ENCODE measurements around the gene RBMX2. TPM values are rescaled to one million over a fixed set of nuclear protein-coding genes. Genes with fewer than 3 reads are reported as not detected.
"Not testable (repeated sequence)": the region's sequence is repeated elsewhere in the genome, so short reads cannot be mapped to it uniquely, and the experiment has no call there.

RBMX2 gene
- 10 to 100 TPM; 23.0 to 28.0 TPM for total RNA-seq
- polyA plus RNA-seq, result 10 to 100 TPM; 14.6 to 29.2 TPM

GRCh38 chrX:130401415-130402207 lies at the start of gene RBMX2:
Gene RBMX2 (plus strand): TSS chrX:130401987. CDS start chrX:130402033, 46 bp downstream.
- Histone ChIP-seq H3K4me1 (ENCODE audit: insufficient read depth, low read length) (peaks cover 16% of the 10 kb centered on the region), H3K27ac (ENCODE audit: low read depth, low read length) (peak within 1 kb of the TSS; percentile 71), H3K36me3 (ENCODE audit: insufficient read depth, low read length) (no peaks in the 10 kb centered on the region), H3K4me3 (ENCODE audit: low read length in 2 of 2) (peak within 1 kb of the TSS; percentile 64 to 99), H3K27me3 (ENCODE audit: insufficient read depth, low read length) (no peaks in the 10 kb centered on the region), H3K9me3 (ENCODE audit: control insufficient read depth in 1 of 2, low read length in 2 of 2) (no peaks in the 10 kb centered on the region)
- DNase-seq, result peak; percentile 67 to 77 (median 74)
- ChIA-PET CTCF (ENCODE audit: partially characterized antibody) (interaction anchor here (1.0 kb wide), 1 partner anchor 23 kb away, joined by 3 read pairs; no protein-coding TSS in a partner anchor), POLR2A (ENCODE audit: partially characterized antibody) (interaction anchor here (2.6 kb wide), 1 partner anchor 62 kb away, joined by 10 read pairs; the partner anchor contains the start of gene SLC25A14)
- Mint-ChIP-seq H3K4me1 (peaks cover 7 to 33% (median 18%) of the 10 kb centered on the region in 4 donors), H3K27me3 (peaks cover 7 to 10% of the 10 kb centered on the region in 2 donors), H3K4me3 (peak within 1 kb of the TSS; percentile 81 to 95 (median 86)), H3K36me3 (peaks cover 0 to 16% of the 10 kb centered on the region in 2 donors), H3K9me3 (peaks cover 0 to 4% (median 0%) of the 10 kb centered on the region in 8 donors), H3K27ac (peak within 1 kb of the TSS; percentile 81 to 96 (median 94))
- intact Hi-C loops (cut with micrococcal nuclease), result loop anchor here (1.0 to 5.0 kb wide), 2 partner anchors 62 to 501 kb away; partner anchors contain the start of genes ENOX2 and SLC25A14

- intact Hi-C loops (cut with micrococcal nuclease); H3K27me3 ChIP-seq (ENCODE audit: insufficient read depth, low read length); CTCF ChIA-PET (ENCODE audit: partially characterized antibody); H3K4me3 ChIP-seq (ENCODE audit: low read length in 2 of 2); H3K9me3 Mint-ChIP-seq; DNase-seq; POLR2A ChIA-PET (ENCODE audit: partially characterized antibody); H3K27me3 Mint-ChIP-seq; H3K9me3 ChIP-seq (ENCODE audit: control insufficient read depth in 1 of 2, low read length in 2 of 2); H3K27ac Mint-ChIP-seq; H3K4me1 Mint-ChIP-seq; H3K4me1 ChIP-seq (ENCODE audit: insufficient read depth, low read length); H3K36me3 ChIP-seq (ENCODE audit: insufficient read depth, low read length); H3K4me3 Mint-ChIP-seq; H3K27ac ChIP-seq (ENCODE audit: low read depth, low read length): not testable (repeated sequence)
- H3K36me3 Mint-ChIP-seq, result peaks cover 20 to 24% of the 10 kb centered on the region in 2 donors
Observed at GRCh38 chrX:130352050-130352449, 49.7 kb upstream of the RBMX2 start.

- Histone ChIP-seq H3K9me3 (ENCODE audit: control insufficient read depth in 1 of 2, low read length in 2 of 2) (no peaks in the 10 kb centered on the region), H3K4me1 (ENCODE audit: insufficient read depth, low read length) (no peaks in the 10 kb centered on the region), H3K27me3 (ENCODE audit: insufficient read depth, low read length) (no peaks in the 10 kb centered on the region), H3K36me3 (ENCODE audit: insufficient read depth, low read length) (no peaks in the 10 kb centered on the region), H3K4me3 (ENCODE audit: low read length in 2 of 2) (no peak overlapping the region), H3K27ac (ENCODE audit: low read depth, low read length) (no peak overlapping the region)
- H3K4me3 Mint-ChIP-seq, result no peak overlapping the region
- no peaks in the 10 kb centered on the region for H3K4me1 Mint-ChIP-seq
- DNase-seq, result no peak
- no peak overlapping the region for H3K27ac Mint-ChIP-seq
- H3K36me3 Mint-ChIP-seq, result peaks cover 4 to 8% of the 10 kb centered on the region in 2 donors
- CTCF ChIA-PET (ENCODE audit: partially characterized antibody), result no interaction called here
- H3K27me3 Mint-ChIP-seq, result no peaks in the 10 kb centered on the region
- POLR2A ChIA-PET (ENCODE audit: partially characterized antibody), result no interaction called here
- H3K9me3 Mint-ChIP-seq, result no peaks in the 10 kb centered on the region
- intact Hi-C loops (cut with micrococcal nuclease), result no loop called here
Observed at GRCh38 chrX:130376077-130376476, 25.7 kb upstream of the RBMX2 start.

- intact Hi-C loops (cut with micrococcal nuclease), result no loop called here
- Histone ChIP-seq H3K36me3 (ENCODE audit: insufficient read depth, low read length) (no peaks in the 10 kb centered on the region), H3K4me1 (ENCODE audit: insufficient read depth, low read length) (no peaks in the 10 kb centered on the region), H3K9me3 (ENCODE audit: control insufficient read depth in 1 of 2, low read length in 2 of 2) (no peaks in the 10 kb centered on the region), H3K27ac (ENCODE audit: low read depth, low read length) (no peak overlapping the region), H3K27me3 (ENCODE audit: insufficient read depth, low read length) (no peaks in the 10 kb centered on the region), H3K4me3 (ENCODE audit: low read length in 2 of 2) (no peak overlapping the region)
- Mint-ChIP-seq H3K9me3 (no peaks in the 10 kb centered on the region), H3K27me3 (peaks cover 0 to 3% of the 10 kb centered on the region in 2 donors), H3K27ac (no peak overlapping the region), H3K4me3 (no peak overlapping the region), H3K4me1 (no peaks in the 10 kb centered on the region), H3K36me3 (peaks cover 0 to 1% of the 10 kb centered on the region in 2 donors)
- no peak for DNase-seq
- POLR2A ChIA-PET (ENCODE audit: partially characterized antibody), result no interaction called here
- CTCF ChIA-PET (ENCODE audit: partially characterized antibody), result no interaction called here
Observed at GRCh38 chrX:130378024-130378669, 23.6 kb upstream of the RBMX2 start.

GRCh38 chrX:130385520-130385919 lies 16.3 kb upstream of the RBMX2 start, which contains the start of gene GPR119:
Gene GPR119 (minus strand): TSS chrX:130385674. CDS start chrX:130385447, 227 bp downstream.
- Mint-ChIP-seq H3K36me3 (no peaks in the 10 kb centered on the region), H3K9me3 (no peaks in the 10 kb centered on the region), H3K4me3 (no peak within 1 kb of the TSS), H3K27ac (no peak within 1 kb of the TSS), H3K27me3 (peaks cover 0 to 3% of the 10 kb centered on the region in 2 donors), H3K4me1 (no peaks in the 10 kb centered on the region)
- no peaks in the 10 kb centered on the region for H3K4me1 ChIP-seq (ENCODE audit: insufficient read depth, low read length)
- intact Hi-C loops (cut with micrococcal nuclease), result no loop called here
- no peaks in the 10 kb centered on the region for H3K36me3 ChIP-seq (ENCODE audit: insufficient read depth, low read length)
- no peaks in the 10 kb centered on the region for H3K27me3 ChIP-seq (ENCODE audit: insufficient read depth, low read length)
- DNase-seq, result no peak
- ChIA-PET CTCF (ENCODE audit: partially characterized antibody) (no interaction called here), POLR2A (ENCODE audit: partially characterized antibody) (no interaction called here)
- H3K9me3 ChIP-seq (ENCODE audit: control insufficient read depth in 1 of 2, low read length in 2 of 2), result no peaks in the 10 kb centered on the region
- no peak within 1 kb of the TSS for H3K4me3 ChIP-seq (ENCODE audit: low read length in 2 of 2)
- H3K27ac ChIP-seq (ENCODE audit: low read depth, low read length), result no peak within 1 kb of the TSS

- Mint-ChIP-seq H3K36me3 (no peaks in the 10 kb centered on the region), H3K27ac (no peak overlapping the region), H3K4me1 (no peaks in the 10 kb centered on the region), H3K9me3 (no peaks in the 10 kb centered on the region), H3K4me3 (no peak overlapping the region), H3K27me3 (peaks cover 0 to 4% of the 10 kb centered on the region in 2 donors)
- Histone ChIP-seq H3K4me1 (ENCODE audit: insufficient read depth, low read length) (no peaks in the 10 kb centered on the region), H3K9me3 (ENCODE audit: control insufficient read depth in 1 of 2, low read length in 2 of 2) (no peaks in the 10 kb centered on the region), H3K27me3 (ENCODE audit: insufficient read depth, low read length) (no peaks in the 10 kb centered on the region), H3K27ac (ENCODE audit: low read depth, low read length) (no peak overlapping the region), H3K36me3 (ENCODE audit: insufficient read depth, low read length) (no peaks in the 10 kb centered on the region), H3K4me3 (ENCODE audit: low read length in 2 of 2) (no peak overlapping the region)
- intact Hi-C loops (cut with micrococcal nuclease), result no loop called here
- ChIA-PET POLR2A (ENCODE audit: partially characterized antibody) (no interaction called here), CTCF (ENCODE audit: partially characterized antibody) (no interaction called here)
- no peak for DNase-seq
Observed at GRCh38 chrX:130386408-130386808, 15.4 kb upstream of the RBMX2 start.

- no peaks in the 10 kb centered on the region for H3K4me1 ChIP-seq (ENCODE audit: insufficient read depth, low read length)
- H3K27me3 ChIP-seq (ENCODE audit: insufficient read depth, low read length), result no peaks in the 10 kb centered on the region
- no peak overlapping the region for H3K4me3 ChIP-seq (ENCODE audit: low read length in 2 of 2)
- H3K9me3 Mint-ChIP-seq, result no peaks in the 10 kb centered on the region
- H3K27ac ChIP-seq (ENCODE audit: low read depth, low read length), result no peak overlapping the region
- POLR2A ChIA-PET (ENCODE audit: partially characterized antibody), result no interaction called here
- H3K4me1 Mint-ChIP-seq, result no peaks in the 10 kb centered on the region
- intact Hi-C loops (cut with micrococcal nuclease), result loop anchor here (5.0 kb wide), 1 partner anchor 524 kb away; no protein-coding TSS in a partner anchor
- H3K4me3 Mint-ChIP-seq, result no peak overlapping the region
- CTCF ChIA-PET (ENCODE audit: partially characterized antibody), result no interaction called here
- no peaks in the 10 kb centered on the region for H3K36me3 ChIP-seq (ENCODE audit: insufficient read depth, low read length)
- H3K9me3 ChIP-seq (ENCODE audit: control insufficient read depth in 1 of 2, low read length in 2 of 2), result no peaks in the 10 kb centered on the region
- H3K27me3 Mint-ChIP-seq, result peaks cover 9 to 13% of the 10 kb centered on the region in 2 donors
- no peak overlapping the region for H3K27ac Mint-ChIP-seq
- H3K36me3 Mint-ChIP-seq, result no peaks in the 10 kb centered on the region
- DNase-seq, result no peak
Observed at GRCh38 chrX:130393451-130394074, 8.2 kb upstream of the RBMX2 start.
